HG03097 (cell line): ENCODE results near the gene PKD1.

Experiments
- ATAC-seq: cut with Tn5 transposase; IDR thresholded peaks from one replicate; pipeline ENCODE4 v1.9.1; 2021; ENCODE audit not compliant: unreplicated experiment, low FRiP score

PKD1 gene

DNA sequence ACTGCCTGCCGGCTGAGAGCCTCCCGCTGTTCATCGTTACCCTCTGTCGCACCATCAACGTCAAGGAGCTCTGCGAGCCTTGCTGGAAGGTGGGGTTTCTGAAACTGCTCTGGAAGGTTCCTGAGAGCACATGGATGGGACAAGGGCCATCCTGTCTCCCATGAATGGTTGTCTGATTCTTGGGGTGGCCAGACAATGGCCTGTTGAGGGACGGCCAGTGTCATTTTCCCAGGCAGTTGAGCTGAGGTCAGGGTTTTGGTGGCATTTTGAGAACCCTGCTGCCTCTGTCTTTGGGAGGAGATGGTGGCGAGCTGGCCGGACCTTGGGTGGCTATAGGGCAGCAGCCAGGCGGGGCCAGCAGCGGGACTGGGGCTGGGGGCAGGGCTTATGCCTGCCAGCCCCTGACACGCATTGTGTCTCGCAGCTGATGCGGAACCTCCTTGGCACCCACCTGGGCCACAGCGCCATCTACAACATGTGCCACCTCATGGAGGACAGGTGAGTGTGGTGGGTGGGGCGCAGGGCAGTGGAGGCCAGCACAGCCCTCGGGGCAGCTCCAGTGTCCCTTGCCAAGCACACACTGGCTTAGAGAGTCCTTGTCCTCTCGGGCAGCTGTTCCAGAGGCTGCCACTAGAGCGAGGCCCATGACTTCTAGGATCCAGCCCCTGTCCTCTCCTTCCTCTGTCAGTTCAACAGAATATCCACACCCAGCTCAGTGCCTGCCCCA is 78.9 kb downstream of the PKD1 start:
- no peak for ATAC-seq

DNA sequence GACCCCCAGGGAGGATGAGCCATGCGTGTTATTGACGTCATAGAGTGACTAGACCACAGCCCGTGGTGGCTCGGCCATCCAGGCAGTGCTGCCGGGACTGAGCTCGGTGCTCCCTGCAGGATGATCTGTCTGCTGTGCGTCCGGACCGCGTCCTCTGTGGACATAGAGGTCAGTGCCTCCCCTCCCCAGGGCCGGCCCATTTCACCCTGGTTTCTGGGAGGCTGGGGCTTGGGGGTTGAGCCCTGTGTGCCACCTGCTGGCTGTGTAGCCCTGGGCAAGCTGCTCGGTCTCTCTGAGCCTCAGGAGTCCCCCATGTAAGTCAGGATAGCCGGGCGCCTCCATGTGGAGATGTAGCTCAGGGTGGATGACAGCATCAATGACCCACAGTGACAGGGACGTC is 79.6 kb downstream of the PKD1 start:
- ATAC-seq = no peak

DNA sequence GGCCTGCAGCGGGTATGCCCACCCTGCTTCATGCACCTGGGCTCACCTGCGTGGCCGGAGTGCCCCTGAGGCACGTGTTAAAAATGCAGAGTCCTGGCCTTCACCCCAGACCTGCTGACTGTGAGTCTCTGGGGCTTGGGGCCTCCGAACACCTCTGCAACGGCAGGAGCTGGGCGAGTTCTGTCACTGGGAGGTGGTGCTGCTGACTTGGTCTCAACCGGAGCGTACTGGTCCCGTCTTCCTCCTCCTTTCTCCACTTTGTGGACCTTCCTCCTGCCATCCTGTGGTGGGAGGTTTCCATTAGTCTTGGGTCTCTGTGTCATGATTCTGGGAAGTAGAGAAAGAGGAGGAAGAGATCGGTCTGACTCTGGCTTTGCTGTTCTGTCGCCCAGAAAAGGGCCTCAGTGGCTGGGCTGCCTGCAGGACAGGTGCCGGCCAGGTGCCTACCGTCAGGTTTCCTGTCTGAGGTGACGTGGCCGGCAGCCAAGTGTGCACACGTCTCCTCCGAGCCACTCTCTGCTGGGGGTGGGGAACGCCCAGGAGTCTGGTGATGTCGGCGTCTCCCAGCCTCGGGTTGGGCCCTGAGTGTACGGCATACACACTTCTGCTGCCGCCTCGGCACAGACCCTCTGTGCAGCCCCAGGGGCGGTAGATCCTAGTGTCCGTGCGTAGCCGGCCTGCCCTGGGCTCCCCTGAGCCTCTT is 81.0 kb downstream of the PKD1 start:
- no peak for ATAC-seq

DNA sequence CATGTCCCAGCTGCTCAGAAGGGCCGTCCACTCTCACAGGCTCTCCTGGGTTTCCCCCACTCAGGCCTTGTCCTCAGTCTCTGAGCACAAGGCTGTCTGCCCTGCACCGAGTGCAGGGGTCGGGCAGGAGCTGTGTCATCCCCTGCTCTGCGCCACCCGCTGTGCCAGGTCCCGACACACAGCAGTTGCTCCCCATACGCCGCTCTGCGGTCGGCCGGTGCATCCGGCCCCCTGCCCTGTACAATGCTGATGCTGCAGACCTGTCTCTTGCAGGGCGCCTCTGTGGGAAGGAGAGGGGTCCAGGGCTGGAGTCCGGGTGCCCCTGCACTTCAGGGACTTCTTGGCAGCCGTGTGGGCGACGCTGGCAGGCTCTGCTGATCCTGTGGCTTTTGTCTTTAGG is 81.8 kb downstream of the PKD1 start:
- ATAC-seq = no peak

DNA sequence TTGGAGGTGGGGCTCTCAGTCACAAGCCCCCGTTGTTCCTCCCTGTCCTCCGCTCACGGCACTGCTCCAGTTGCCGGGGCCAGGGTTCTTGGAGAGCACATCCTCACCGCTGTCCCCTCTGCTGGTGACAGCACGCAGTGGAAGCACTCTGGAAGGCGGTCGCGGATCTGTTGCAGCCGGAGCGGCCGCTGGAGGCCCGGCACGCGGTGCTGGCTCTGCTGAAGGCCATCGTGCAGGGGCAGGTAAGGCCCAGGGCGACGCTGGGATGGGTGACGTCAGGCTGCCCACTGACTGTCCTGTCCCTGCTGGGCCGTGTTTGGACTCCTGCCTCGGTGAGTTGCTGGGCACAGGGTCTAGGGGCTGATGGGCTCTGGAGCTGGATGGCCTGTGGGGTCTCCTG is 82.5 kb downstream of the PKD1 start:
- ATAC-seq = no peak

DNA sequence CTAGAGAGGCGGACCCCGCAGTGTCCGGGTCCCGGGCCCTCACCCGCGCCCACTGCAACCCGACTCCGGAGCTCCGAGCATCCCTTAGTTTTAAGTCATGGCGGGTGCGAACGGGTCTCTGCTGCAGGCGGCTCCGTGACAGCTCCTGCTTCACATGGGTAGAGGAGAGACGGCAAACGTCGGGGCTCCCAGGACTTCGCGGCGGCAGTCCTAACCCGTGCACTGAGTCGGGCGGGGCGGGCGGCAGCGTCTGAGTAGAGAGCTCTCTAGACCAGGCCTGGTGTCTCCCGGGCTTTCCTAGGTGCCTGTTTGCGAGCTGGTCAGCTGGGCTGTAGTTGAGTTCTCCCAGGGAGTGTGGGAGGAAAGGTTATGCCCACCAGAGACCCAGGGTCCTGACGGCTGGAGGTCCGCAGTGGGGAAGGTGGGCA is 87.6 kb downstream of the PKD1 start:
- no peak for ATAC-seq

DNA sequence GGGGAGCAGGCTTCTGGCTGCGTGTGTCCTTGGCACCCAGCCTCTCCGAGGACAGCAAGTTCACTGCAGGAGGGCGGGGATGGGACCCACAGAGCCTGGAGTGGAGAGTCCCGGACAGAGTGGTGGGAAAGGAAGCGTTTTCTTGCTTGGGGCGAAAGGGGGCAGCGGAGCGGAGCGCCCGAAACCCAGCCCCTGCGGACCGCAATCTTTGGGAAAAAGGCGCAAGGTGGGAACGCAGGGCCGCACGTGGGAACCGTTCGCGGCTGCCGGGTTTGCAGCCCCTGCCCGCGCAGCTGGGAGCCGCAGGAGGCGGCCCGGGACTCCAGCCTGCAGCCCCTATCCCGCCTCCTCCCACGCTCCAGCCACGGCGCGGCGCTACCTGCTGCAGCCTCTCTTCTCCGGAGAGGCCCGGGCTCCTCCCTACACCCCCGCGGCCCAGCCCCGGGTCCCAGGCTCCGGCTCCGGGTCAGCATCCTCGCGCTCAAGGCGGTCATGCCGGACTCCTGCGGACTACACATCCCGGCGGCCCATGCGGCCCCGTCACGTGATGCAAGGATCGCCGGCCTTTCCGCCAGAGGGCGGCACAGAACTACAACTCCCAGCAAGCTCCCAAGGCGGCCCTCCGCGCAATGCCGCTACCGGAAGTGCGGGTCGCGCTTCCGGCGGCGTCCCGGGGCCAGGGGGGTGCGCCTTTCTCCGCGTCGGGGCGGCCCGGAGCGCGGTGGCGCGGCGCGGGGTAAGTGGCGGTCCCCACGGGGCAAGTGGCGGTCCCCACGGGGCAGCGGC is 88.2 kb downstream of the PKD1 start, which contains the start of the genes NTHL1 and TSC2:
Gene NTHL1, minus strand, starts transcription at position 505 of the 786 bp plus-strand sequence. Its CDS starts 11 bp downstream, at position 494.
Gene TSC2, plus strand, starts transcription at position 656 of the 786 bp plus-strand sequence. CDS start 631 bp downstream, outside the sequence.
- peak; percentile 89 for ATAC-seq

DNA sequence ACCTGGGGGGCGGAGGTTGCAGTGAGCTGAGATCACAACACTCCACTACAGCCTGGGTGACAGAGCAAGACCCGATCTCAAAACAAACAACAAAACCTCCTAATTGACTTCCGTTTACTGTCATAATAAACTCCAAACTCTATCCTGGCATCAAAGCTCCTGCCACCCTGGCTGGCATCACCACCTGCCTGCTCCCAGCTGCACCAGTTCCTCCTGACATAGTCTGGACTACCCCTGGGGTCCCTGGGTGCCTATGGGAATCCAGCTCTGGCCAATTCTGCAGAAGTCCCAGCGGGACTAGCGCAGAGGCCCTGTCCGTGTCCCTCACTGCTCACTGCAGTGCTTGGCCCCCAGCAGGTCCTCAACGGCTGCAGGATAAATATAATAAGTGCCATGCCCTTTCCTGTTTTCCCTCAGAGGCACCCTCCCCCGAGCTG is 88.8 kb downstream of the PKD1 start:
- ATAC-seq = no peak

DNA sequence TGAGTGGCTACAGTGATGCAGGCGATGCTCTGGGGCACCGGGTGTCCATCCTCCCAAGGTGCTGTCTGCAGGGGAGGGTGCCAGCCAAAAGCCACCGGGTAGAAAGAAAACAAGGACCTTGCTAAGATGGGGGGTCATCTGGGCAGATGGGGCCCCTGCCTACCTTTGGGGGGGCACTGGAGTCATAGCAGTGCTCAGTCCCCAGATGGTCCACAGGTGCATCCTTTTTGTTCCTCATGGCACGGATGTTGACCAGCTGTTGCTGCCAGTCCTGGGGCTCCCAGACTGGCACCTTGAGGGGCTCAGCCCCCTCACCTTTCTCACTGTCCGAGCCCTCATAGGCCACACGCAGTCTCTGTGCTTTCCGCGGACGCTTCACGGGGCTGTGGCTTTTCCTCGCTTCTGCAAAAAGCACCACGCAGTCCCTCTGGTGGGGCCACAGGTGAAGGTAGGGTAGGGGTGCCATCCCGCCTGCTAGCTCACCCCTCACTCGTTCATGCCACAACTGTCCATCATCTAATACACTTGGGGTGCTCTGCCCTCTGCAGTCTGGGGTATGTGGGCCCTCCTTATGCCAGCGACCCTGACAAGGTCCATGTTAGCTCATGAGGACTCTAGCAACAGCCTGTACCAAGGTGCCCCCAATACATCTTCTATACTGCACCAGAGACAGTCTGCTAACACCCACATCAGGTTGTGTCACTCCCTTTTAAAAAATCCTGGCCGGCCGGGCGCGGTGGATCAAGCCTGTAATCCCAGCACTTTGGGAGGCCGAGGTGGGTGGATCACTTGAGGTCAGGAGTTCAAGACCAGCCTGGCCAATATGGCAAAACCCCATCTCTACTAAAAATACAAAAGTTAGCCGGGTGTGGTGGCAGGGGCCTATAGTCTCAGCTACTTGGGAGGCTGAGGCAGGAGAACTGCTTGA is 89.5 kb downstream of the PKD1 start:
- no peak for ATAC-seq

DNA sequence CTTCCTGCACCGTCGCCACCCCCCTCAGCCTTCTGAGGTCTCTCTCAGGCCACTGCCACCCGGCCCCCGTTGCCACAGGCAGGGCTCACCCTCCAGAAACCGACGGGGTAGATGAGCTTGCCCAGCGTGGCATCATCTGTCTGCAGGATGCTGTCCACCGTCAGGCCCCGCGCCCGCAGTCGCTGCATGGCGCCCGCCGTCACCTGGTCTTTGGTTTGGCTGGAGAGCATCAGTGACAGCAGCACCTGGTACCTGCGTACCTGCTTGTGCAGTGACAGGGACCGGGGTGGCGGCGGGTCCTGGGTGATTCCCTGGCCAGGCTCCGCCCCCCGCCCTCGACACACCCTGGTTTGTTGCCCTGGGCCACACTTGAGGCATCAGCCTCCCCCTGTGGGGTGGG is 91.2 kb downstream of the PKD1 start:
- ATAC-seq = no peak

DNA sequence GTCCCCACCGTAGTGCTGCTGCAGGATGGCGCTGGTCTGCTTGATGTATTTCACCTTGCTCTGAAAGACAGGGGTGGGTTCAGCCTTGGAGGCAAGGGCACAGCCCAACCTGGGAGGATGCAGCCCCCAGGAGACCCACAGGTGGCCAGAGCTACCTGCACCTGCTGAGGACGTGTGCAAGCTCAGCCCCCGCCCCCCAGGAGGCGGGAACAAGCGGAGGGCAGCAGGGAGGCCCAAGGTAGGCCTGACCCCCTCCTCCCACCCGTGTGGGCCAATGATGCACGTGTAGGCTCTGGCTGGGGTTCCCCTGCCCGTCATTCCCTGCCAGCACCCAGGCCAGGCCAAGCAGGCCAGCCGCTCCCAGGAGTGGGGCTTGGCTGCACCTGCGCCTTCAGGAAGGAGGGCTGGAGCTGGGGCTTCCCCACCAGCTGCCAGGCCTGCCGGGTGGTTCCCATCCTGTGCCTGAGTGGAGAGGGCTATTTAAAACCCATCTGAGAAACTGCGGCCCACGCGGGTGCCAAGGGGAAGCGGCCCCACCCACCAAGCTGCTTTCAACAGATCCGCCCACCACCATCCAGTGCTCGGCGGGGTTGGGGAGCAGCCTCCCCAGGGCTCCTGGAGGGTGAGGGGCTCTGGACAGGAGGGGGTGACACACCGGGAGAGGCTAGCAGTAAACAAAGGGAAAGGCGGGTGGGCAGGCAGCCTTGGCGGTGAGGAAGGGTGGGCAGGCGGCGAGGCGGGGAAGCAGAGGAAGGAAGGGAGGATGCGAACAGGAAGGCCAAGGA is 91.8 kb downstream of the PKD1 start:
- ATAC-seq = no peak

DNA sequence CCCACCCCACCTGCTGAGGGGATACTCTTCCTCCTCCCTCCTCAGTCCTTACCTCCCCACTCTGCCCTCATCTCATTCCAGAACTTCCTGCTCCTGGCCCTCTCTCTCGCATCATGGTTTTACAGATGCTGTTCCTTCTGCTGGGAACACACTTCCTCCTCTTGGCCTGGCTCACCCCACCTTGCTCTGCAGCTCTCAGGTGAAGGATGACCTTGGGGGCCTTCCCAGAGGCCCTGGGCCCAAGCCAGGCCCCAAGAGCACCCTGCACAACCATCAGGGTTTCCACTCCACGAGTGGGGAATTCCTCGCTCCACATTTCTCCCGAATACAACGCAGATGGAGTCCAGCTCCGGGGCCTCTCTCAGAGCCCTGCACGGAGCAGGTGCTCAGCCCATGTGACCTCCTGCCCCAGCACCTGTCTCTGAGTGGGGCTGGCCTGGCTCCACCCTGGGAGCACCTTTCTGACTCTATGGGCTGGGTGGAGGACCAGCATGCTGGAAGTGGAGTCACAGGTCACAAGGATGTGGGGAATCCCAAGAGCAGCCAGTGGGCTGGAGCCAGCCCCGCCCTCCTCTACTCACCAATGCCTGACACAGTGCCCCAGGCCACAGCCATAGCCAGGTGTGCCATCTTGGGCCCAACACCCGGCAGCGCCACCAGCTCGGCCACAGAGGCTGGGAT is 92.6 kb downstream of the PKD1 start:
- ATAC-seq = no peak

DNA sequence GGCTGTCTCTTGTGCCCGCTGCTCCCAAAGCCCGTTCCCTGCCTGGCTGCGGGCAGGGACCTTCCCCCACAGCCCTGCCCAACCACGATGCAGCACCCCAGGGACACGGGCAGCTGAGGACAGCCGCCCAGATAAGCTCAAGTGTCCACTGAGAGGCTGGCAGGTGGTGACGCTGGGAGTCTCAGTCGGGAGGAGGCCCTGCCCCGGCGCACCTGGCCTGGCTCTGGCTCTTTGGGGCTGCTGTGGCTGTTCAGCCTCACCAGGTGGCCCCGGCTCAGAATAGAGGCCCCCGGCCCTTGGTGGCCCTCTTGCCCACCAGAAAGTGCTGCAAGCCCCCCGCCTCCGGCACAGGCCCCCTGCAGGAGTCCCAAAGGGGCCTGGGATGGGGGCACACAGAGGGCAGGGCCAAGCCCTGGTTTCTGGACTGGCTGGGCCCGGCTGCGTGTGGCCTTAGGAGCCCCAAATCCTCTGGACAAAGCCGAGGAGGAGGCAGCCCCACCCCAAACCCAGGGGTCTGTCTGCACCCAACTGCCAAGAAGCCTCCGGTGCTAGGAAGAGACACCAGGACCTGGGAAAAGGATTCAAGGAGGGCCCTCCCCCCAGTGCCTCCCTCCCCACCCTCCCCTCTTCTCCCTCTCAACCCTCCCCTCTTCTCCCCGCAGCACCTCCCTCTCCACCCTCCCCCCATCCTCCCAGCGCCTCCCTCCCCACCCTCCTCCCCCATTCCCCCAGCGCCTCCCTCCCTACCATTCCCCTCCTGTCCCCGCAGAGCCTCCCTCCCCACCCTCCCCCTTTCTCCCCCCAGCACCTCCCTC is 93.3 kb downstream of the PKD1 start:
- ATAC-seq = no peak

DNA sequence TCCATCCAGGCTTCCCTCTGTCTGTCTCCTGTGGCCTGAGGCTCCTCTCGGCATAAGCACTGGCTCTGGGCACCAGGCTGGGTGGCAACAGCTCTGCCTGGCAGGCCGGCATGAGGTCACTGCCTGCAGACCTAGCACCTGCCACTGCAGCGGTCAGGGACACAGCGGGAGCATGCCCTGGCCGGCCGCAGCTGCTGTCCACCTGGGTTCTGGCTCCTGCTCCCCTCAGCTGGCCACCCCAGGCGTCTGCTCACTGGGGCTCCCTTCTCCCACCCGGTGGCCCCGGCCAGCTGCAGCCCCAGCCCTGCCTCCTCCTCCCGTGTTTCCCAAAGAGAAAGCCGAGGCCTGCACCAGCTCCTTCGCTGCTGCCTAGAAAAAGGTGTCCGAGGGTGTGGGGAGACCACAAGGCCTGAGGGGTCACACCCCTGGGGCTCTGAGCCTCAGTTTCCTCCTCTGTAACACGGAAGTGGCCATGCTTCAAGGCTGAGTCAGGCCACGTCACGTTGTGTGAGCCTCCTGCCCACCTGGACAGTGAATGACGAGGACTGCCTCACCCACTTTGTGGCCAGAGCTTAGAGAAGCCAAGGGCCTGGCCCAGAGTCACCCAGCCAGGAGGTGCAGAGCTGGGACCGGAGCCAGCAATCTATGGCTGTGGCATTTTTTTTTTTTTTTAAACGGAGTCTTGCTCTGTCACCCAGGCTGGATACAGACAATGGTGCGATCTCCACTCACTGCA is 94.7 kb downstream of the PKD1 start:
- ATAC-seq = no peak

DNA sequence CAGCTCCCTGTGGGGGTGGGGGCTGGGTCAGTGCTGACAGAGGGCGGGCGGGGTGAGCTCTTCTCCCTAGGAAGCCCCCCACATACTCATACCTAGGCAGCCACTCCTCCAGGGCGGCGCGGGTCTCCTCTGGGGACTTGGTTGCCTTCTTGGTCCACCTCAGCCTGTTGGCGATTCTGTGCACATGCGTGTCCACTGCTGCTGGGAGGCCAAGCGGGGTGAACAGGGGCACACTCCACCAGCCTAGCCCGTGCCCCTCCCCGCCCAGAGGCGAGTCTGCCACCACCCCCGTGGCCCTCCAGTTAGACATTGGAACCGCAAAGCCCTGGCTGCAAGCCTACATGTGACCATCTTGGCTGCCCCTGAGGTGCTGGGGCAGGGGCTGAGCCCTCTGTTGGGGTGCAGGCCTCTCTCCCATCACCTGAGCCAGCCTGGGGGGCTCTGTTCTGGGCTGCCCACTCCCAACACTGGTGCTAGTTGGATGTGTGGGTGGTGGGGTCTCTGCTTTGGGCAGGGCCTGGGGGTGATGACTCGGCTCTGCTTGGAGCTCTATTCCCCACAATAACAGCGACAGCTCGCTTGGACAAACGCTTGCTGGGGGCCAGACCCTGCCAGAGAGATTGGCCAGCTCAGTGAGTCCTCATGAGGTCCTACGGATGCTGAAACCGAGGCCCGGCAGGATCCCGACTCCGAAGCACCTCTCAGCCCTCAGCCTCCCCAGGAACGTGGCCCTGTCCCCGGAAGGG is 95.5 kb downstream of the PKD1 start:
- no peak for ATAC-seq

DNA sequence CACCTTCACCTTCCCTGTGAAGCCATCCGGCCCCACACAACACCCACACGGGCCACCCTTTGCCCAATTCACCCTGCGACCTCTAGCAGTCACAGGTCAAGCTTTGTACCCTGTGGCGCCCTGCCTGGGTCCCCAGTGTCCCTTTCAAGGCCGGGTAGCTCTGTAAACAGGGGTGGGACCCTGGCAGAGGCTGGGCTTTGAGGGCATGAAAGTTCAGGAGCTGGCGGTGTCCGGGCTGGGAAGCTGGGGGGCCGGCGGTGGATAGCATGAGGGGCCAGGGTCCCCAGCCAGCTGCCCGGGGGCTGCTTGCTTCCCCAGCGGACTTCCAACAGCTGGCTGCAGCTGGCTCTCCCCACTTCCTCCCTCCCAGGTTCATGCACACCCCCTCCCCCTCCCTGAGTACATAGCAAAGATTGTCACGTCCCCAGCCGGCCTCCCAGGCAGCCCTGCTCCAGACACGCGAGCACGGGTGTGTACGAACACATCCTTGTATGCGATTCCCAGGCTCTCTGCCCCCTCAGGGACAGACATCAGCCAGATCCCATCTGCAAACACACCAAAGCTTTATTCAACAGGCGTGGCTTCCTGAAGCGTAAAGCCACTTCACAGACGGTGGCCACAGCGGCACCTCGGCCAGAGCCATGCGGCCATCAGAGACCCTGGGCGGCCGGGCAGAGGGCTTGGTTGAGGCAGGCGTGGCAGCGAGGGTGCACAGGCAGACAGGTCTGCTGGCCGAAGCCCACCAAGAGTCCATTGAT is 96.2 kb downstream of the PKD1 start:
- ATAC-seq = no peak
